GM12878 (cell line): Measurements from ENCODE around the gene XPO1. TPM values are rescaled to one million over a fixed set of nuclear protein-coding genes. Genes with fewer than 3 reads are reported as not detected.

Source experiments
- ATAC-seq: fragments of 200-7000 bp; cut with Tn5 transposase; 3 replicates; pipeline ENCODE4 v1.9.1; 2020; ENCODE audit warnings: mild to moderate bottlenecking, moderate library complexity
- BruUV-seq: library from RNA; stranded (reverse); fragments of 400-500 nt; replicated peaks from 2 replicates; lab custom pipeline; 2021; lab: Mats Ljungman, UMichigan
- CTCF ChIA-PET: fragments of 300-600 bp; sonication (Branson Sonifier 250); formaldehyde crosslinking; extraction: SDS; loops from one replicate; lab custom pipeline; 2021; ENCODE audit warnings: inconsistent platforms; lab: Yijun Ruan, JAX
- POLR2A ChIA-PET: fragments of 350-600 bp; formaldehyde crosslinking; extraction: SDS; loops from one replicate; lab custom pipeline; 2021; ENCODE audit warnings: inconsistent platforms; lab: Charles Lee
- RAD21 ChIA-PET: fragments of 300-600 bp; sonication (Branson Sonifier 250); formaldehyde crosslinking; loops from one replicate; lab custom pipeline; 2023; ENCODE audit warnings: antibody characterized with exemption; ENCODE audit not compliant: unreplicated experiment; lab: Charles Lee
- SMC1A ChIA-PET: fragments of 300-600 bp; sonication (Branson Sonifier 250); formaldehyde crosslinking; loops from one replicate; lab custom pipeline; 2023; ENCODE audit not compliant: unreplicated experiment, uncharacterized antibody; lab: Charles Lee
- DNase-seq: peaks from one replicate; pipeline ENCODE4 v3.0.0-alpha.2; 2011; ENCODE audit warnings: low read depth, low spot score
- FAIRE-seq: peaks from 3 replicates; lab custom pipeline; 2011; peaks lifted over from hg19 to GRCh38; lab: Jason Lieb, UNC
- H2AFZ ChIP-seq: 2 replicates; pipeline ENCODE4 v1.6.0; 2011; ENCODE audit warnings: low read depth, low read length, control low read depth; ENCODE audit not compliant: control insufficient read depth
- H3K27ac ChIP-seq: 2 replicates; pipeline ENCODE4 v1.5.1; 2011; ENCODE audit warnings: control low read depth; ENCODE audit not compliant: control insufficient read depth, insufficient read depth
- H3K27me3 ChIP-seq, 2 experiments: replicated peaks in 1 of 2; 2 replicates each; pipeline versions ENCODE4 v1.6.0 to v1.6.1; 2011; ENCODE audit warnings: low read length in 1 of 2; ENCODE audit not compliant: control insufficient read depth in 2 of 2, insufficient read depth in 2 of 2
- H3K36me3 ChIP-seq, 2 experiments: 2 replicates each; pipeline ENCODE4 v1.5.1; 2011; ENCODE audit warnings: low read length in 1 of 2; ENCODE audit not compliant: control insufficient read depth in 2 of 2, insufficient read depth in 2 of 2
- H3K4me1 ChIP-seq: 2 replicates; pipeline ENCODE4 v1.6.1; 2011; ENCODE audit warnings: mild to moderate bottlenecking, low read length, moderate library complexity, mixed read lengths; ENCODE audit not compliant: control insufficient read depth, insufficient read depth
- H3K4me2 ChIP-seq: 2 replicates; pipeline ENCODE4 v1.6.0; 2011; ENCODE audit warnings: control low read depth; ENCODE audit not compliant: control insufficient read depth, insufficient read depth
- H3K4me3 ChIP-seq: fragments of 200-600 bp; sonication (generic); 2 replicates; pipeline ENCODE4 v1.5.1; 2016
- H3K79me2 ChIP-seq: 2 replicates; pipeline ENCODE4 v1.6.0; 2011; ENCODE audit warnings: low read length; ENCODE audit not compliant: control insufficient read depth, insufficient read depth
- H3K9ac ChIP-seq: 2 replicates; pipeline ENCODE4 v1.8.0; 2011; ENCODE audit warnings: low read length, control low read depth, mixed read lengths; ENCODE audit not compliant: control insufficient read depth, insufficient read depth
- H3K9me3 ChIP-seq: replicated peaks from 3 replicates; pipeline ENCODE4 v1.5.1; 2011; ENCODE audit warnings: mild to moderate bottlenecking, low read length; ENCODE audit not compliant: control insufficient read depth, insufficient read depth
- H4K20me1 ChIP-seq: 2 replicates; pipeline ENCODE4 v1.6.0; 2011; ENCODE audit not compliant: control insufficient read depth, insufficient read depth
- CEBPZ ChIP-seq: fragments of 150-350 bp; IDR thresholded peaks from 2 replicates; pipeline ENCODE4 v1.6.1; 2016; ENCODE audit warnings: low read depth, low read length
- CUX1 ChIP-seq: IDR thresholded peaks from 2 replicates; pipeline ENCODE4 v1.6.1; 2012; ENCODE audit warnings: improper control_type of control experiment, low read depth, low read length; ENCODE audit not compliant: insufficient replicate concordance
- KAT2A ChIP-seq: conservative IDR thresholded peaks from 2 replicates; pipeline ENCODE4 v1.6.1; 2011; ENCODE audit warnings: low read depth, low read length; ENCODE audit not compliant: control insufficient read depth
- RBBP5 ChIP-seq: fragments of 200-600 bp; sonication (generic); conservative IDR thresholded peaks from 2 replicates; pipeline ENCODE4 v1.6.1; 2016
- SMC3 ChIP-seq: IDR thresholded peaks from 2 replicates; pipeline ENCODE4 v1.6.1; 2011; ENCODE audit warnings: low read length, improper control_type of control experiment, borderline replicate concordance
- SP1 ChIP-seq: IDR thresholded peaks from one replicate; pipeline ENCODE4 v1.6.1; 2011; ENCODE audit warnings: low read depth, low read length
- WRNIP1 ChIP-seq: IDR thresholded peaks from 2 replicates; pipeline ENCODE4 v1.6.1; 2011; ENCODE audit warnings: low read depth, low read length, improper control_type of control experiment, borderline replicate concordance
- ZBTB4 ChIP-seq: fragments of 450-650 bp; formaldehyde crosslinking; IDR thresholded peaks from 2 replicates; pipeline ENCODE4 v1.4.0; 2022; ENCODE audit warnings: mild to moderate bottlenecking, moderate library complexity
- ZSCAN29 ChIP-seq: fragments of 450-650 bp; IDR thresholded peaks from 2 replicates; pipeline ENCODE4 v1.6.1; 2017; ENCODE audit warnings: mild to moderate bottlenecking, moderate library complexity
- WGBS: methylation state at CpG from one replicate; pipeline ENCODE4 v1.1.6; 2016; ENCODE audit warnings: low lambda C conversion rate; ENCODE audit not compliant: insufficient replicate concordance, insufficient coverage; ENCODE audit errors: missing lambda C conversion rate; 5-methylcytosine and 5-hydroxymethylcytosine counted together
- in situ Hi-C: fragments of 300-500 bp; cut with MboI; formaldehyde crosslinking; loops from 9 replicates; pipeline ENCODE4 v1.14.3; 2018; ENCODE audit warnings: mixed read lengths
- intact Hi-C: fragments of 100-400 bp; cut with micrococcal nuclease; formaldehyde crosslinking; loops from one replicate; pipeline ENCODE4 v1.14.2; 2022; ENCODE audit not compliant: unreplicated experiment
- polyA plus RNA-seq, 11 experiments: library from polyadenylated mRNA; depleted of rRNA in 4 of 11; unstranded in 6 of 11; stranded (reverse) in 5 of 11; fragments of >200 nt; fragmentation: Nextera tagmentation in 4 of 11; fragmentation: Illumina TruSeq in 1 of 11; extraction: Ambion mirVana in 4 of 11; extraction: Trizol in 1 of 11; gene quantifications; 1 replicate in 1 of 11; 2 replicates in 10 of 11; pipeline versions ENCODE4 v1.2.1 to v1.2.3, GENCODE V29; 2011 to 2016; ENCODE audit warnings: inconsistent platforms in 2 of 11, missing spikeins in 2 of 11, low read depth in 1 of 11
- total RNA-seq, 4 experiments: library from RNA; depleted of rRNA in 3 of 4; stranded (reverse); fragments of >200 nt in 3 of 4; fragmentation: Illumina TruSeq in 1 of 4; extraction: Trizol in 1 of 4; gene quantifications; 2 replicates each; pipeline versions ENCODE4 v1.2.1 to v1.2.3, GENCODE V29; 2013 to 2021

XPO1 gene
- total and polyA plus RNA-seq, 10 of the 15 experiments (the other 5 are each of a cell fraction or from before 2014, with no cell fraction given): 57.3 to 216 (median 153) TPM

GRCh38 chr2:61448229-61448628, 89.9 kb downstream of the XPO1 start:
- Histone ChIP-seq H3K27ac (no peak overlapping the region), H3K4me1 (peaks cover 17% of the 10 kb centered on the region), H4K20me1 (no peaks in the 10 kb centered on the region), H3K9ac (no peak overlapping the region), H3K4me2 (no peak overlapping the region), H3K79me2 (peaks cover 86% of the 10 kb centered on the region), H3K27me3 (no peaks in the 10 kb centered on the region), H2AFZ (no peak overlapping the region), H3K36me3 (no peaks in the 10 kb centered on the region; a peak in 1 of 4 replicates), H3K9me3 (peaks cover 9% of the 10 kb centered on the region), H3K4me3 (no peak overlapping the region)
- BruUV-seq: no TSS peak
- RAD21 ChIA-PET: no interaction called here
- in situ Hi-C loops (no loop called here), intact Hi-C loops (no loop called here)
- CTCF ChIA-PET: interaction anchor here (0.6 kb wide), 1 partner anchor 262 kb away, joined by 3 read pairs; no protein-coding TSS in a partner anchor
- no peak for DNase-seq
- POLR2A ChIA-PET: interaction anchor here (2.6 kb wide), 1 partner anchor 20 kb away, joined by 13 read pairs; no protein-coding TSS in a partner anchor
- SMC1A ChIA-PET: interaction anchor here (1.6 to 2.7 kb wide), 2 partner anchors 13 to 32 kb away, joined by 3 to 16 read pairs; no protein-coding TSS in a partner anchor
- no peak for FAIRE-seq
- ATAC-seq: no peak
- 59% methylated on average over 2 of the region's 2 CpGs for WGBS
- TF ChIP-seq CUX1: no peak
- TF ChIP-seq SP1: no peak
- no peak for TF ChIP-seq SMC3
- TF ChIP-seq RBBP5: no peak
- TF ChIP-seq WRNIP1: no peak
- no peak for TF ChIP-seq ZBTB4 (CRISPR knock-in tag)
- no peak for TF ChIP-seq KAT2A
- TF ChIP-seq ZSCAN29: no peak
- TF ChIP-seq CEBPZ: no peak
